Ishikawa (cell line): ENCODE results near the gene CRHBP.

Experiments used
- CEBPB ChIP-seq: IDR thresholded peaks from 2 replicates; pipeline ENCODE4 v1.6.1; 2012
- CREB1 ChIP-seq: IDR thresholded peaks from 2 replicates; pipeline ENCODE4 v1.6.1; 2012; ENCODE audit warnings: low read depth
- EGR1 ChIP-seq: IDR thresholded peaks from 2 replicates; pipeline ENCODE4 v1.6.1; 2012
- EP300 ChIP-seq: IDR thresholded peaks from 2 replicates; pipeline ENCODE4 v1.6.1; 2012; ENCODE audit warnings: borderline replicate concordance
- FOXM1 ChIP-seq: IDR thresholded peaks from 2 replicates; pipeline ENCODE4 v1.6.1; 2012; ENCODE audit warnings: low read depth, borderline replicate concordance
- MAX ChIP-seq: IDR thresholded peaks from 2 replicates; pipeline ENCODE4 v1.6.1; 2012
- NFIC ChIP-seq: IDR thresholded peaks from 2 replicates; pipeline ENCODE4 v1.6.1; 2012
- RAD21 ChIP-seq: IDR thresholded peaks from 2 replicates; pipeline ENCODE4 v1.6.1; 2012; ENCODE audit warnings: low read depth
- REST ChIP-seq: IDR thresholded peaks from 2 replicates; pipeline ENCODE4 v1.6.1; 2012; ENCODE audit warnings: low read depth, mild to moderate bottlenecking
- TAF1 ChIP-seq: IDR thresholded peaks from 2 replicates; pipeline ENCODE4 v1.6.1; 2012; ENCODE audit warnings: low read depth, mild to moderate bottlenecking
- TCF12 ChIP-seq: IDR thresholded peaks from 2 replicates; pipeline ENCODE4 v1.6.1; 2012; ENCODE audit warnings: low read depth
- TEAD4 ChIP-seq: IDR thresholded peaks from 2 replicates; pipeline ENCODE4 v1.6.1; 2012
- USF1 ChIP-seq: IDR thresholded peaks from 2 replicates; pipeline ENCODE4 v1.6.1; 2012
- YY1 ChIP-seq: IDR thresholded peaks from 2 replicates; pipeline ENCODE4 v1.6.1; 2012; ENCODE audit warnings: low read depth
- ZBTB7A ChIP-seq: IDR thresholded peaks from 2 replicates; pipeline ENCODE4 v1.6.1; 2012; ENCODE audit warnings: low read depth

CRHBP gene

GRCh38 chr5:76994337-76994736, 41.5 kb downstream of the CRHBP start:
- TF ChIP-seq TAF1 (no peak), EGR1 (no peak), YY1 (no peak), TCF12 (no peak), RAD21 (no peak), CREB1 (no peak), TEAD4 (no peak), NFIC (no peak), USF1 (no peak), FOXM1 (no peak), ZBTB7A (no peak), REST (no peak), EP300 (no peak), CEBPB (no peak), MAX (no peak)

- no peak for TF ChIP-seq EGR1
- no peak for TF ChIP-seq REST
- TF ChIP-seq TAF1, result no peak
- no peak for TF ChIP-seq RAD21
- TF ChIP-seq YY1, result no peak
- no peak for TF ChIP-seq NFIC
- no peak for TF ChIP-seq CEBPB
- TF ChIP-seq USF1, result no peak
- no peak for TF ChIP-seq CREB1
- no peak for TF ChIP-seq FOXM1
- no peak for TF ChIP-seq TCF12
- no peak for TF ChIP-seq EP300
- TF ChIP-seq TEAD4, result no peak
- no peak for TF ChIP-seq ZBTB7A
- no peak for TF ChIP-seq MAX
Observed at GRCh38 chr5:76999451-76999850, 46.6 kb downstream of the CRHBP start.

GRCh38 chr5:77003246-77003645, 50.4 kb downstream of the CRHBP start:
- no peak for TF ChIP-seq TAF1

- no peak for TF ChIP-seq CREB1
- TF ChIP-seq MAX, result no peak
- no peak for TF ChIP-seq TAF1
- TF ChIP-seq EP300, result no peak
- no peak for TF ChIP-seq USF1
- no peak for TF ChIP-seq TEAD4
- no peak for TF ChIP-seq NFIC
- no peak for TF ChIP-seq EGR1
- TF ChIP-seq REST, result no peak
- no peak for TF ChIP-seq FOXM1
- TF ChIP-seq ZBTB7A, result no peak
- no peak for TF ChIP-seq RAD21
- TF ChIP-seq YY1, result no peak
- TF ChIP-seq TCF12, result no peak
Observed at GRCh38 chr5:77006124-77006523, 53.3 kb downstream of the CRHBP start.

- no peak for TF ChIP-seq EGR1
- no peak for TF ChIP-seq YY1
- no peak for TF ChIP-seq TCF12
- no peak for TF ChIP-seq NFIC
- TF ChIP-seq MAX, result no peak
- no peak for TF ChIP-seq RAD21
- no peak for TF ChIP-seq CEBPB
- no peak for TF ChIP-seq ZBTB7A
- no peak for TF ChIP-seq REST
Observed at GRCh38 chr5:77008413-77008812, 55.6 kb downstream of the CRHBP start.
